ENCODE data around the gene GLRA3. TPM values are rescaled to one million over a fixed set of nuclear protein-coding genes. Genes with fewer than 3 reads are reported as not detected.
"Not testable (repeated sequence)": the region's sequence is repeated elsewhere in the genome, so short reads cannot be mapped to it uniquely, and the experiment has no call there.

The GLRA3 gene
- total RNA-seq, 1 donor = not detected

GRCh38 chr4:174635732-174636131, 193.3 kb downstream of the GLRA3 start:
- Histone ChIP-seq H3K9me3 (ENCODE audit: low read depth, low read length) (no peaks in the 10 kb centered on the region), H2AFZ (ENCODE audit: low read length) (no peak overlapping the region), H3K4me3 (ENCODE audit: insufficient read depth, low read length) (no peak overlapping the region), H3K27me3 (ENCODE audit: insufficient read depth, low read length) (no peaks in the 10 kb centered on the region), H3K79me2 (ENCODE audit: insufficient read depth, low read length) (no peaks in the 10 kb centered on the region), H3K4me1 (ENCODE audit: insufficient read depth, low read length) (no peaks in the 10 kb centered on the region), H4K20me1 (ENCODE audit: insufficient read depth, low read length) (no peaks in the 10 kb centered on the region), H3K4me2 (ENCODE audit: insufficient read depth, low read length) (no peak overlapping the region), H3K36me3 (ENCODE audit: insufficient read depth, low read length) (no peaks in the 10 kb centered on the region), H3K27ac (ENCODE audit: low read depth, low read length) (no peak overlapping the region)
- DNase-seq (ENCODE audit: insufficient read length, low spot score, missing footprints) = no peak
- TF ChIP-seq CTCF (IDR thresholded peaks at IDR 0.05; ENCODE audit: extremely low read depth, low read depth, low read length) = no peak

- DNase-seq (ENCODE audit: insufficient read length, low spot score, missing footprints) = no peak
- Histone ChIP-seq H3K36me3 (ENCODE audit: insufficient read depth, low read length) (no peaks in the 10 kb centered on the region), H3K4me2 (ENCODE audit: insufficient read depth, low read length) (no peak overlapping the region), H3K27me3 (ENCODE audit: insufficient read depth, low read length) (no peaks in the 10 kb centered on the region), H3K4me3 (ENCODE audit: insufficient read depth, low read length) (no peak overlapping the region), H4K20me1 (ENCODE audit: insufficient read depth, low read length) (no peaks in the 10 kb centered on the region), H2AFZ (ENCODE audit: low read length) (no peak overlapping the region), H3K27ac (ENCODE audit: low read depth, low read length) (no peak overlapping the region), H3K4me1 (ENCODE audit: insufficient read depth, low read length) (no peaks in the 10 kb centered on the region), H3K79me2 (ENCODE audit: insufficient read depth, low read length) (no peaks in the 10 kb centered on the region), H3K9me3 (ENCODE audit: low read depth, low read length) (no peaks in the 10 kb centered on the region)
- no peak for TF ChIP-seq CTCF (IDR thresholded peaks at IDR 0.05; ENCODE audit: extremely low read depth, low read depth, low read length)
Observed at GRCh38 chr4:174633399-174633798, 195.6 kb downstream of the GLRA3 start.

- peak overlapping the region; percentile 25 for H2AFZ ChIP-seq (ENCODE audit: low read length)
- H3K4me1 ChIP-seq (ENCODE audit: insufficient read depth, low read length) = no peaks in the 10 kb centered on the region
- DNase-seq (ENCODE audit: insufficient read length, low spot score, missing footprints) = no peak
- no peaks in the 10 kb centered on the region for H3K79me2 ChIP-seq (ENCODE audit: insufficient read depth, low read length)
- no peak overlapping the region for H3K4me3 ChIP-seq (ENCODE audit: insufficient read depth, low read length)
- no peaks in the 10 kb centered on the region for H3K9me3 ChIP-seq (ENCODE audit: low read depth, low read length)
- H3K27ac ChIP-seq (ENCODE audit: low read depth, low read length) = no peak overlapping the region
- peak; percentile 70 for TF ChIP-seq CTCF (IDR thresholded peaks at IDR 0.05; ENCODE audit: extremely low read depth, low read depth, low read length)
- no peaks in the 10 kb centered on the region for H4K20me1 ChIP-seq (ENCODE audit: insufficient read depth, low read length)
- no peak overlapping the region for H3K4me2 ChIP-seq (ENCODE audit: insufficient read depth, low read length)
- no peaks in the 10 kb centered on the region for H3K27me3 ChIP-seq (ENCODE audit: insufficient read depth, low read length)
- no peaks in the 10 kb centered on the region for H3K36me3 ChIP-seq (ENCODE audit: insufficient read depth, low read length)
Observed at GRCh38 chr4:174631901-174632758, 196.9 kb downstream of the GLRA3 start.

- not testable (repeated sequence) for H3K27ac ChIP-seq (ENCODE audit: low read depth, low read length); H3K79me2 ChIP-seq (ENCODE audit: insufficient read depth, low read length); H4K20me1 ChIP-seq (ENCODE audit: insufficient read depth, low read length); H3K36me3 ChIP-seq (ENCODE audit: insufficient read depth, low read length); H3K27me3 ChIP-seq (ENCODE audit: insufficient read depth, low read length); H3K9me3 ChIP-seq (ENCODE audit: low read depth, low read length); DNase-seq (ENCODE audit: insufficient read length, low spot score, missing footprints); H2AFZ ChIP-seq (ENCODE audit: low read length); H3K4me1 ChIP-seq (ENCODE audit: insufficient read depth, low read length); H3K4me3 ChIP-seq (ENCODE audit: insufficient read depth, low read length); H3K4me2 ChIP-seq (ENCODE audit: insufficient read depth, low read length)
Observed at GRCh38 chr4:174629907-174630450, 199.1 kb downstream of the GLRA3 start.
